Measurements from ENCODE around the gene HGS. TPM values are rescaled to one million over a fixed set of nuclear protein-coding genes. Genes with fewer than 3 reads are reported as not detected.

HGS gene
- total and polyA plus RNA-seq, 2 of the 13 experiments (the other 11 are each of a cell fraction or from before 2014, with no cell fraction given), result 73.3 to 78.1 TPM

GRCh38 chr17:81716674-81716996, 32.8 kb downstream of the HGS start:
- Histone ChIP-seq H3K27me3 (ENCODE audit: control insufficient read depth in 1 of 2, insufficient read depth in 2 of 2, low read length in 2 of 2) (no peaks in the 10 kb centered on the region; a peak in 1 of 5 replicates), H2AFZ (ENCODE audit: low read length) (no peak overlapping the region), H3K9ac (ENCODE audit: insufficient read depth, low read depth, low read length) (no peak overlapping the region), H4K20me1 (ENCODE audit: insufficient read depth, low read length) (no peaks in the 10 kb centered on the region), H3K4me3 (replicated peaks in 1 of 3; ENCODE audit: insufficient read depth in 1 of 3, low read depth in 2 of 3, low read length in 3 of 3) (no peak overlapping the region), H3K9me3 (ENCODE audit: low read length) (no peaks in the 10 kb centered on the region), H3K4me2 (ENCODE audit: low read depth, low read length) (no peak overlapping the region), H3K79me2 (ENCODE audit: insufficient read depth, low read length) (peaks cover 31% of the 10 kb centered on the region), H3K36me3 (replicated peaks in 1 of 2; ENCODE audit: control insufficient read depth in 1 of 2, insufficient read depth in 2 of 2, low read length in 2 of 2) (peaks cover 21 to 47% of the 10 kb centered on the region in 2 experiments), H3K27ac (ENCODE audit: extremely low read length, insufficient read depth, low read length) (no peak overlapping the region), H3K4me1 (ENCODE audit: insufficient read depth, low read length) (peaks cover 15% of the 10 kb centered on the region)
- DNase-seq (ENCODE audit: low spot score) (no peak), ATAC-seq (no peak), FAIRE-seq (no peak)
- 100% methylated on average over 8 of the region's 12 CpGs for WGBS (ENCODE audit: low lambda C conversion rate)
- intact Hi-C loops (cut with micrococcal nuclease; ENCODE audit: unreplicated experiment), result no loop called here
- ChIA-PET CTCF (ENCODE audit: low intra/inter-chr PET ratio, low total read pairs) (no interaction called here), POLR2A (interaction anchor here (1.5 to 6.3 kb wide), 3 partner anchors 13 to 33 kb away, joined by 4 to 134 read pairs (median 4); partner anchors contain the start of genes ARL16, HGS and MRPL12)
- in situ Hi-C loops (cut with HindIII; ENCODE audit: extremely low pct_ligation_motif_present, low pct_unique_long_range_greater_than_20kb), result no loop called here
- BruUV-seq (replicated peaks), result no TSS peak
- TF ChIP-seq MYNN (CRISPR knock-in tag; IDR thresholded peaks at IDR 0.05; ENCODE audit: low read depth) (no peak), AGO2 (optimal IDR thresholded peaks at IDR 0.05; ENCODE audit: low read depth, low read length) (peak; percentile 45), ZNF44 (CRISPR knock-in tag; IDR thresholded peaks at IDR 0.05) (no peak), NCOA2 (CRISPR knock-in tag; IDR thresholded peaks at IDR 0.05) (no peak), SMAD3 (CRISPR knock-in tag; IDR thresholded peaks at IDR 0.05) (no peak), RBFOX2 (IDR thresholded peaks at IDR 0.05; ENCODE audit: low read depth, low read length) (0 out of 2 replicates have a peak, but pooled peaks have one; percentile 13), ZFP82 (CRISPR knock-in tag; IDR thresholded peaks at IDR 0.05; ENCODE audit: borderline replicate concordance) (no peak), ETS1 (CRISPR knock-in tag; IDR thresholded peaks at IDR 0.05) (no peak), HES4 (CRISPR knock-in tag; IDR thresholded peaks at IDR 0.05; ENCODE audit: borderline replicate concordance) (no peak), MLLT10 (CRISPR knock-in tag; IDR thresholded peaks at IDR 0.05) (no peak), CHD4 (IDR thresholded peaks at IDR 0.05; ENCODE audit: borderline replicate concordance, low read length) (no peak), ZNF543 (CRISPR knock-in tag; IDR thresholded peaks at IDR 0.05) (no peak), ZKSCAN1 (IDR thresholded peaks at IDR 0.05; ENCODE audit: low read length) (no peak), TEAD3 (CRISPR knock-in tag; optimal IDR thresholded peaks at IDR 0.05; ENCODE audit: borderline replicate concordance) (no peak)
- TF ChIP-seq, protein P1, sequence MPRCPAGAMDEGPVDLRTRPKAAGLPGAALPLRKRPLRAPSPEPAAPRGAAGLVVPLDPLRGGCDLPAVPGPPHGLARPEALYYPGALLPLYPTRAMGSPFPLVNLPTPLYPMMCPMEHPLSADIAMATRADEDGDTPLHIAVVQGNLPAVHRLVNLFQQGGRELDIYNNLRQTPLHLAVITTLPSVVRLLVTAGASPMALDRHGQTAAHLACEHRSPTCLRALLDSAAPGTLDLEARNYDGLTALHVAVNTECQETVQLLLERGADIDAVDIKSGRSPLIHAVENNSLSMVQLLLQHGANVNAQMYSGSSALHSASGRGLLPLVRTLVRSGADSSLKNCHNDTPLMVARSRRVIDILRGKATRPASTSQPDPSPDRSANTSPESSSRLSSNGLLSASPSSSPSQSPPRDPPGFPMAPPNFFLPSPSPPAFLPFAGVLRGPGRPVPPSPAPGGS (CRISPR knock-in tag; IDR thresholded peaks at IDR 0.05), result no peak
- TF ChIP-seq, protein P2, sequence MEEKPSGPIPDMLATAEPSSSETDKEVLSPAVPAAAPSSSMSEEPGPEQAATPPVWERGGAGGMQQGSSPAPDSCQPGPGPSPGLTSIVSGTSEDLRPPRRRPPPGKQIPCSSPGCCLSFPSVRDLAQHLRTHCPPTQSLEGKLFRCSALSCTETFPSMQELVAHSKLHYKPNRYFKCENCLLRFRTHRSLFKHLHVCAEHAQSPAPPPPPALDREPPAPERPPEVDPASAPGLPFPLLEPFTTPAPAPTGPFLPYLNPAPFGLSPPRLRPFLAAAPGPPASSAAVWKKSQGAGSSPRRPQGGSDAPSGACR (CRISPR knock-in tag; IDR thresholded peaks at IDR 0.05), result no peak
- TF ChIP-seq, protein P3, sequence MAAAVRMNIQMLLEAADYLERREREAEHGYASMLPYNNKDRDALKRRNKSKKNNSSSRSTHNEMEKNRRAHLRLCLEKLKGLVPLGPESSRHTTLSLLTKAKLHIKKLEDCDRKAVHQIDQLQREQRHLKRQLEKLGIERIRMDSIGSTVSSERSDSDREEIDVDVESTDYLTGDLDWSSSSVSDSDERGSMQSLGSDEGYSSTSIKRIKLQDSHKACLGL (CRISPR knock-in tag; IDR thresholded peaks at IDR 0.05), result no peak
- TF ChIP-seq, protein P4, sequence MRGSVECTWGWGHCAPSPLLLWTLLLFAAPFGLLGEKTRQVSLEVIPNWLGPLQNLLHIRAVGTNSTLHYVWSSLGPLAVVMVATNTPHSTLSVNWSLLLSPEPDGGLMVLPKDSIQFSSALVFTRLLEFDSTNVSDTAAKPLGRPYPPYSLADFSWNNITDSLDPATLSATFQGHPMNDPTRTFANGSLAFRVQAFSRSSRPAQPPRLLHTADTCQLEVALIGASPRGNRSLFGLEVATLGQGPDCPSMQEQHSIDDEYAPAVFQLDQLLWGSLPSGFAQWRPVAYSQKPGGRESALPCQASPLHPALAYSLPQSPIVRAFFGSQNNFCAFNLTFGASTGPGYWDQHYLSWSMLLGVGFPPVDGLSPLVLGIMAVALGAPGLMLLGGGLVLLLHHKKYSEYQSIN (CRISPR knock-in tag; IDR thresholded peaks at IDR 0.05; ENCODE audit: borderline replicate concordance), result no peak
